HG02840 (cell line): Measurements from ENCODE around the gene TLE3.
A peak's percentile ranks its signal among the peaks of the same experiment; 100 is the strongest.

Experiments
- ATAC-seq: cut with Tn5 transposase; IDR thresholded peaks from one replicate; pipeline ENCODE4 v1.9.1; 2021; ENCODE audit warnings: mild to moderate bottlenecking, moderate library complexity, moderate number of reproducible peaks; ENCODE audit not compliant: unreplicated experiment, low FRiP score

Gene TLE3

DNA sequence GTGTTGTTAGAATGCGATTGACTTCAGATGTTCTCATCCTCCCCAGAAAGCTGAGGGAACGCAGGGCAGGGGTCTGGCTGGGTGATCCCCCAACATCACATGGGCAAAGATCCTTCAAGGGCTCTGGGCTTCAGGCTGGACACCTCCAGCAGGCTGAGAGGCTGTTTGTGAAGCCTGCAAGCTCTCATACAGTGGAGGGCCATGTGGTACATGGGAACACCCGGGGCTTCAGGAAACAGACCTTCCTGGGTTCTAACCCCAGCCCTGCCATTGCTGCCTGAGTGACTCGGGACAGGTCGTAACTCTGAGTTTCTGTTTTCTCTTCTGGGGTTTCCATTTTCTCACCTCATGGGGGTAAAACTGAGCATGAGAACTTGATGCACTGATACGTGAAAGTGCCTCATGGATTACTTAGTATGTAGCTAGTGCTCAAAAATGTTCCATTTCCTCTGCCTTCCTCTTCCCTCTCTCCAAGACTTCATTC, 81.2 kb downstream of the TLE3 start:
- no peak for ATAC-seq

DNA sequence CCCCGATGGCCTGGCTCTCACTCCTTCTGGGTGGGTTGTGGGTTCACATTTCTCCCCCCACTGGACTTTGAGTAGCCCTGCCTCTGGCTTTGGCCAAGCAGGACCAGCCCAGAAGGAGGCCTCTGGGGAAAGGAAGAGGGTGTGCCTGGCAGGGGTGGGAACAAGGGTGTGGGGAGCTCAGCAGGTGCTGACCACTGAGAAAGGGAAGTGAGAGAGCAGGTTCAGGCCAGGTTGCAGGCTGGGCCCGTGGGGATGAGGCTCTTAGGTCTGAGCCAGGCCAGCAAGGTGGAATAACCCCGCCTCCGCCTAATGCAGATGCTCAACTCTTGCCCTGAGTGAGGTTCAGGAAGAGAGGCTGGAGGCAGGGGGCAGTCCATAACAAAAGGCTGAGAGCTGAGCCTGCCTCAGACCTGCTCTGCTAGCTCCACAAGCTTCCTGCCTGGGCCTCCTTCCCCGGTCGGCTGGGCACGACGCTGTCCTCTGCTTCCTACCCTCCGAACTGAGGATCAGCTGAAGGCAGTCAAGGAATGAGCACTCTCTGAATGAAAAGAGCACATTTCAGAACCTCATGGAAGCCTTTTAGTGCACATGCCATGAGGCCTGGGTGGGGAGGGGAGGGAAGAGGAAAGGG, 82.7 kb downstream of the TLE3 start:
- peak; percentile 73 for ATAC-seq

DNA sequence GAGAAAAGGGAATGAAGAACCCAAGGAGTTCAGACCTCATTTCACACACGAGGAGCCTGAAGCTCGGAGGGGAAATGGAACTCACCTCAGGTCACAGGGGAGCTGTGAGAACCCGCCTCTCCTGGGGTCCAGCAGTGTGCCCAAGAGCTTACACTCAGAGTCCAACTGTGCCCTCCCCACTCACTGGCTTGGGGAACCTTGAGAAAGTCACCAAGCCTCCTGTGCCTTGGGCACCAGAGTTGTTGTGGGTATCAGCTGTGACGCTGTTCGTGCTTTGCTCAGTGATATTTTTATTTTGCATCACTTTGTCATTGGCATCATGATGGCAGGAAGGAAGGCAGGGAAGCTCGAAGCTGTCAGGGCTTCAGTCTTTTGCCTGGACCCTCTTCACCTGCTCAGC, 83.4 kb downstream of the TLE3 start:
- no peak for ATAC-seq

DNA sequence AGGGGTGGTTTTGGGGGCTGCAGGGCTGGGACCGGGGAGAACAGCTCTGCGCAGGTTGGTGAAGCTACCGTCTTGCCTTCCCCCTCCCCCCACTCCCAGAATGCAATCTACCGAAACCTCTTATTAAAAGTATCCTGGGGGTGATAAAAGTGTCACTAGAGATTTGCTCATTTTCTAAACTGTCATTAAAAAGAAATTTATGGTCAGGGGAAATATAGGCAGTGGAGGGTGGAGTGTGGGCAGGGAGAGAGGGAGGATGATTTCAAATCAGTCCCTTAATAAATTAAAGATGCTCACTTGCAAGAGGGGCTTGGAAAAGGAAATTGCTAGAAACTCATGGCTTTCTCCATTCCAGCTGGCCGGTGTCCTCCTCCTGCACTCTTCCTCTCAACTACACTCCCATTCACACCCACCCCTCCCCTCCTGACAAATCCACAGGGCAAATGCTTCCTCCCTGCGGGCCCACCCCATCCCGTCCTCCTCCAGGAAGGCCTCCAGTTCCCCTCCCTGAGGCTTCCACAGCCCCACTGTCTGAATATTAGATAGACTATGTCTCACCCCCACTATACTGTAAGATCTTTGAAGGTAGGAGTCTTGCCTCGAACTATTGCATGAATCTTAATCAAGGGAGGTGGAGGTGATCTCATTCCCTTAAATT, 83.9 kb downstream of the TLE3 start:
- ATAC-seq = no peak

DNA sequence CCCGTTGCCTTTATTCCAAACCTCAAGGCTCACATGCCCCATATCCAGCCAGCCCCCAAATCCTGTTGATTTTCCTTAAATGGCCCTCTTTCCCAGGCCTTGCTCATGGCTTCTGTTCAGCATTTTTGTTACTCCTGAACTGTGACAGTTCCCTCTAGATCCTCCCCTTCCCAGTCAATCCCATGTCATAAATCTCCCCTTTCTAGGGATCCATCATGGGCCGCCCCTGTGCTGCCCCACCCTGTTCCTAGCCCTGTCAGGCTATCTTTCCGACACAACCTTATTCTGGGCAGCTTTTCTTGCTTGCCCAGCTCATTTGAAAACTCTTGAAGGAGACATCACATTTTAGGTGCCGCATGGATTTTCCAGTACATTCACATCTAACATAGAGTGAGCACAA, 84.8 kb downstream of the TLE3 start:
- ATAC-seq = no peak

DNA sequence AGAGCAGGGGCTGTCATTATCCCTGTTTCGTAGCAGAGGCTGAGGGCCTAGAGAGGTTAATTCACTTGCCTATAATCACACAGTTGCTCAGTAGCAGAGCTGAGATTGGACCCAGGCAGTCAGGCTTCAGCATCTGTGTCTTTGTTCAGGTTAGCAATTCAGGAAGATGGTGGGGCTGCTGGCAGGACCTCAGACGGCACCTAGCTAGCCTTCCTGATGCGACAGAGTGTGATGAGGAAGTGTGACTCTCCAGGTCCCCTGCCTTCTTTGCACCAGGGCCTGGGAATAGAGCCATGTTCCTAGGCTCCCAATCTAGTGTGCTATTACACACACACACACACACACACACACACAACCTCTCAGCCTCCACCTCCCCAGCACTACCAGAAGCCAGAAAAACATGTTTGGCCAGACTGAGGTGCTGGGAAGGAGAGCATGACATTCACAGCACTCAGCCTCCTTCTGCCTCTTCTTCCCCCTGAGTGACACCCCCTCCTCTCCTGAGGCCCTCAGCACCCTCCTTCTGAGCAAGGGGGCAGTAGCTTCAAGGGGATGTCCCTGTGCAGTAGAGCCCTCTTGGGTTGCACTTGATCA, 88.9 kb downstream of the TLE3 start:
- ATAC-seq = no peak

DNA sequence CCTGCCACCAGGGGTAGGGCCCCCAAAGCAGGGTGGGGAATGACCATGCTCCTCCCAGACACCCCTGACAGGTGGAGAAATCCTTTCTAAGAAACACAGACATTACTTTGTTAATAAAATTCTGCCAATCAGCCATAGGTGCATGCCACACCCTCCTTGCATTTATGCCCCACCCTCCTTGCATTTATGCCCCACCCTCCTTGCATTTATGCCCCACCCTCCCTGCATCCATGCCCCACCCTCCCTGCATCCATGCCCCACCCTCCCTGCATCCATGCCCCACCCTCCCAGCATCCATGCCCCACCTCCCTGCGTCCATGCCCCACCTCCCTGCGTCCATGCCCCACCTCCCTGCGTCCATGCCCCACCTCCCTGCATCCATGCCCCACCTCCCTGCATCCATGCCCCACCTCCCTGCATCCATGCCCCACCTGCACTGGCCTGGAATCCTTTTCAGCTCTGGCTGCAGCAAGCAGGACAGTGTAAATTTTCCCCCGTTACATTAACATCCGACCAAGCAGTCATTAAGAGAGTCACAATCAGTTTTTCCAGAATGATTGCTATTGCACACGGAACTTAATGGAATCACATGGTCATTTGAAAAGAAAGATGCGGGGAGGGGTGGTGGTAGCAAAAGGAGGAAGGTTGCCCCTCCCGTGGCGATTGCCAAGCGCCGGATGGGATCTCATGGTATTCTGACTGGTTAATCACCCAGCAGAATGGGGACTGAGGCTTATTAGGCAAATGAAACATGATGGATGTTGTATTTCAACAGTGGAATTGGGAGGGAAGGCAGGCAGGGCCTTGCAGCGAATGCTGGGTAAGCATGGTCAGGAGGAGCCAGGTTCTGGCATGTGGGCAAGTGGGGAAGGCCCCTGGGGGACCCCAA, 91.2 kb downstream of the TLE3 start:
- no peak for ATAC-seq

DNA sequence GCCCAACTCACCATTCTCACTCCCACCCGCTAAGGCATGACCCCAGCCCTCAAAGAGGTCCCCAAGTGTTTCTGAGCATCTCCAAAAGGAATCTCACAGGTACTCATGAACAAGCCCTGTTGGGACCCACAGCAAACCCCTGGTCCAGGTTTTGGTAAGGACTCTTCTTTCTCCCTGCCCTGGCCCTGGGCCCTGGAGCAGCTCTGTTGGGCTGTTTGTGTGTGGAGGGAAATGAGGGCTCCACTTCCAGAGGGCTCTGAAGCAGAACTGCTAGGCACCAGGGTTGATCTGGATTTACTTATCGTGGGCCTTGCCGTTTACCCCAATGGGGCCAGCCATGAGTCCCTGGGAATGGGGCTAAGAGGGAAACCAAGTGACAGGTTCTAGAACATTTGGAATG, 92.9 kb downstream of the TLE3 start:
- ATAC-seq = no peak

DNA sequence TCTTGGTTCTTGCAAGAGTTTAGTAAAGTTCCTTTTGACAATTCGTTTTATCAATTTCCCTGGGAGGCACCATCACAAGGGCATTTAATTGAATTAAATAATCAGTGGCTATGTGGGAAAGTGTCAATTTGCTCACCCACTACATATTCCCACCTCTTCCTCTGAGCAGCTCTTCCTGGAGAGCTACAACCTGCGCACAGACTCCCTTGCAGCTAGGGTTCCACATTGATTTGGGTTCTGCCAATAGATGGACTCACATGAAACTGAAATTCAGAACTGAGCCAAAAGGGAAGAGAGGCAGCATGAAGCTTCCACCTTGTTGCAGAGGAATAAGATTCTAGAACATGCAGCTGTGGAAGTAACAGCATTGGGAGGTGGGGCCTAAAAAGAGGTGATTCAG, 94.8 kb downstream of the TLE3 start:
- ATAC-seq = no peak

DNA sequence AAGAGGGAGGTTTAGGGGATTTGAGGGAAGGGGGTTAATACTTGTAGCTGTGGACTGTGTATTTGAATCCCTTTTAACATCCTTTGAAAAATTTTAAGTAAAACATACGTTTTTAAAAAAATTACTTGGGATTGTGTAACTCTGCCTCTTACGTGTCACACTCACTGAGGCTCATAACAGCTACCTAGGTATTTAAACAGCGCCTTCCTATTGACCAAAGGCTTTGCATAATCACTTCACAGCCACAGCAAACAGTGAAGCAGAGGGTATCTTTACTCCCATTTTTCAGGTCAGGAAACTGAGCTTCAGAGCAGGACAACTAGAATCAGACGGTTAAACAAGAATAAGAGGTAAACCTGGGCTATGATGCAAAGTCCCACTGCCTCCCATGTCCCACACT, 95.9 kb downstream of the TLE3 start:
- ATAC-seq = no peak

DNA sequence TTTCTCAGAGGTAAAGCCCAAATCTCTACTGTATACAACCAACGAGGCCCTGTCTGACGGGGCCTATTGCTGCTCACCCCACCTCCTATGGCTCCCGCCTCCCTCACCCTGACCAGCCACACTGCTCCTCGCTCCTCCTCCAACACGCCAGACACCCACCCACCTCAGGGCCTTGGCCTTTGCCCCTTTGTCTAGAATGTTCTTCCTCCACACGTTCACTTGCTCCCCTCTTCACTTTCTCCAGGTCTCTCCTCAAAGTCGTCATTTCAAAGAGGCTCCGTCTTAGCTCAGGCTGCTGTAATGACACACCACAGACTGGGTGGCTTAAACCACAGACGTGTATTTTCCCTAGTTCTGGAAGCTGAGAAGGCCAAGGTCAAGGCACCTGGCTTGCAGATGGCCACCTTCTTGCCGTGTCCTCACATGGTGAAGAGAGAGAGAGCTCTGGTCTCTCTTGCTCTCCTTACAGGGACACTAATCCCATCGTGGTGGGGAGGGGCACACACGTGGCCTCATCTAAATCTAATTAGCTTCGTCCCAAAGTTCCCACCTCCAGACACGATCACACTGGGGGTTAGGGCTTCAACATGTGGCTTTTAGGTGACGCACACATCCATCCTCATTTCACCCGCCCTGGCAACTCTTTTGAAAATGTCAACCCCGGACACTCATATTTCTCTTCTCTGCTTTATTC, 98.2 kb downstream of the TLE3 start:
- ATAC-seq = no peak

DNA sequence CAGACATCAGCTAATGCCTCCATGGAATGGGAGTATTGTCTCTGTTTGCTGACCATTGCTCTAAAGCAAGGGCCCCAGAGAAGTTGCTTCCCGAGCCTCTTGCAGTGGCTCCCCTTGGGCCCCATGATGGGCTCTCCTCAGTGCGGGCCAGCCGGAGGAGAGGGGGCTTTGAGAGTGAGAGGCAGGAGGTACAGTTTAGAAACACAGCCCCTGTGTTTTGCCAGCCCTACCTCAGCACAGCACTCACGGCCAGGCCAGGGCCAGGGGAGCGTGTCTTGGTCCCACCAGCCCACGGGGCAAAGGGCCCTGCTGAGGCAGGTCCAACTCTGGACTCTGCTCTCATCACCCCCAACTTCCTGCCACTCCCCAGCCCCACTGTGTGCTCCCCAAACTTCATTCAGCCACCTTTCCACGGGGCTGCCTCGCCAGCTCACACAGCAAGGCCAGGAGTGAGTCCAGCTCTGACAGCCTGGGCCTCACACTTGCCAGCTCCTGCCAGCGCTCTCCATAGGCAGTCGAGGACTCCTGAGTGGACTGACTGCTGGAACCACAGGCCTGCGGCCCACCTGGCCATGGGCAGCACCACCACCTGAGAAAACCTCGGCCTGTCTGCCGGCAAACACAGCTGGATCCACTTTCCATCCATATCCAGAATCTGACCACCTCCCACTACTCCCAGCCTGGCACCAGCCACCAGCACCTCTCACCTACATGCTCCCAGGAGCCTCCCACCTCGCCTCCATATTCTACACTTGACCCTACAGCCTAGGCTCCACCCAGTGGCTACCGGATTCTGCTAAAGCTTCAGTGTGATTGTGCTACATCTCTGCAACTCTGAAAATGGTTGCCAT, 99.0 kb downstream of the TLE3 start:
- ATAC-seq = no peak

DNA sequence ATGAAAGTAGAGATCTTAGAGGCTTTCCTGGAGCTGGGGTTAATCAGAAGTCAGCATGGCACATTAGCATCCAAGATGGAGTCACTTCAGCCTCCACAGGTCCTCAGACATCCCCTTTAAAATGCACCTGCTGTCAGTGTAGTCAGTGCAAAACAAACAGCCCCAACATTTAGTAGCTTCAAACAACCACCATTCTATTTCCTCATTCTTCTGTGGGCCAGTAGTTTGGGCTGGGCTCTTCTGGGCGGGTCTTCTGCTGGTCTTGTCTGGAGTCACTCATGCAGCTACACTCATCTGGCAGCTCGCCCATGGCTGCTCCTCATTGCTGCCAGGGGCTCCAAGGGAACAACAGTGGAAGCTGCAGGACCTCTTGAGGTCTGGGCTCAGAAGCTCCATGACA, 99.9 kb downstream of the TLE3 start:
- ATAC-seq = no peak
